Epidermal melanocyte (primary cell): ENCODE data around the gene KRTAP6-2.

ENCODE experiments used
- DNase-seq: peaks from one replicate; pipeline ENCODE4 v3.0.0; 2011; ENCODE audit warnings: low spot score; ENCODE audit not compliant: insufficient read length

KRTAP6-2 gene, protein sequence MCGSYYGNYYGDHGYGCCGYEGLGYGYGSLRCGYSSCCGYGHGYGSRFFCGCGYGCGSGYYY

DNA sequence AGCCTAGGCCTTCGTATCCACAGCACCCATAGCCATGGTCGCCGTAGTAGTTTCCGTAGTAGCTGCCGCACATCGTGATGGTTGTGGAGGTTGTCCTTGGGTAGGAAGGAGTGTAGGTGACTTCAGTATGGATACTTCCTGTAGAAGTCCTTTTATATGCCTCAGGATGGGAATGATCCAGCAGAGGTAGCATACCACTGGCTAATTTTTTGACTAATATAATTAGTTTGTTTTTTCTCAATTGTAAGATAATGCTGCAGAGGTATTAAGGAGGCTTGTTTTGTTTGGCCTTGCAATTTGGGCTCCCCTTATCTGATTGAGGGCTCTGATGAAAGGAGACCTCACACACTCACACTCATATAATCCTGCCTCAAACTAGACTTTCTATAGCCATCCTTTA is at the start of gene KRTAP6-2:
KRTAP6-2 (minus strand) TSS at position 101 of the 400 bp plus-strand sequence; CDS start at position 73, 28 bp downstream.
- no peak for DNase-seq

DNA sequence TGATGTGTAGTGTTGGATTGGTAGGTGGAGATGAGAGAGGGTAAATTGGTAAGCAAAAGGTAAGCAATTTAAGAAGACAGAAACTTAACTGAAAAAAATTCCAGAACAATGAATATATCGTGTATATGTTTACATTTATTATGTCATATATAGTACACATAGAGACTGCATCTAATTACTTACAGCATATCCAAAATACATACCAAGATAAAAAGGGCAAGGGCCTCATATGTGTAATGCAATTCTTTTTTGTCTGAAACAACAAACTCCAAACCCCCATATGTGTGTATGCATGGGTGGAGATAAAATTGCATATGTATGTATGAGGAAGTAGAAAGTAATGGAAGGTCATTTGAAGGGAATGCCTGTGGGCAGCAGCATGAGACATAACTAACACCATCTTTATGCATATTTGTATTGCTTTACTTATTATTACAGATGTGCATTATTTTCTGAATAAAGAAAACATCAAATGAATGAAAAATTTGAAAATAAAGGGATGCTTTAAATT is 48.3 kb upstream of the KRTAP6-2 start:
- no peak for DNase-seq

DNA sequence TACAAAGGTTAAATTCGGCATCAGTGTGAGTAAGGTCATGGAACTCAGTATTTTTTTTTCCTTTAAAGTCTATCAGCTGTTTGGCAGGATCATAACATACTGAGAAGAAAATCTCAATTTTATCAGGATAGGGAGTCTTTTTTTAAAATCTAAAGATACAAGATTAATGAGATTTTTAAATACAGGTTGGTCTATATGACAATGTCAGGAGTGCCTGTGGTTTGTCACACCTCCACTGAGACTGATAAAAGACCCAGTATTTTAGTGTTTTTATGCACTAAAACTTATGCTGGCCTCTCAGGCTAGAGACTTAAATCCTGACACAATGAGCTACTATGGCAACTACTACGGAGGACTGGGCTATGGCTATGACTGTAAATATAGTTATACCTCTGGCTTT is 43.9 kb upstream of the KRTAP6-2 start, which contains the start of gene KRTAP20-3:
KRTAP20-3 (plus strand) TSS at position 301 of the 400 bp plus-strand sequence.
- DNase-seq: no peak

DNA sequence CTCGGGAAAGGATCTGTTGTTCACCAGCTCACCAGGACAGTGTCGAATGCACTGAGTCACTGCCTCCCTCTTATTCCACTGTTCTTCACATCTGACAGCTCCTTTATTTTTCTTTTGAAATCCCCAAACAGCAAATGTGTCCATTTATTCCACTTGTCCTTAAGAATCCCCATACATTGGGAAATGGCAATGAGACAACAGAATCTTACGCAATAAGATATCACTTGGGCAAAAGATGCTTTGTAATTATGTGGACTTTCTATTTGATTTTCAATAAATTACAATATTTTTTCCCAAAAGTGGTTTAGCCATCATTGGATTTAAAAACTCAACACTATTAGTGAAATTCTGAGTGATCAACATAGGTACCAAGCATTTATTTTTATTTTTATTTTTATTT is 40.0 kb upstream of the KRTAP6-2 start:
- no peak for DNase-seq

DNA sequence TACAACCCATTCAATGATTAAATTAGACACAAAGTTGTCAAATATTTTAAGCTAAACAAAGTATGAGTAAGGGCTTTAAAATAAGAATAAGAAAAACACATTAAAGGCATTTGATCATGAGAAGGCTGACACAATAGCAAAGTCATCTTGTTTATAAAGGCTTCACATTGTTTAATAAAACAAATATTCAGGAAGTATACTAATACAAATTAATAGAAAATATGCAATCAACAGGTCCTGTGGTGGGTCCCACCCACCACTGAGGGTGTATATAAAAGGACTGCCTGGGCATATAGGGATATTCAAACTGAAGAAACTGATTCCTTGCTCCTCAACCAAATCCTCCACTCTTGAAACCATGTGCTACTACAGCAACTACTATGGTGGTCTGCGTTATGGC is 36.2 kb upstream of the KRTAP6-2 start, which contains the start of gene KRTAP20-2:
KRTAP20-2 (plus strand) TSS at position 301 of the 400 bp plus-strand sequence; CDS start at position 359, 58 bp downstream.
- DNase-seq: no peak

DNA sequence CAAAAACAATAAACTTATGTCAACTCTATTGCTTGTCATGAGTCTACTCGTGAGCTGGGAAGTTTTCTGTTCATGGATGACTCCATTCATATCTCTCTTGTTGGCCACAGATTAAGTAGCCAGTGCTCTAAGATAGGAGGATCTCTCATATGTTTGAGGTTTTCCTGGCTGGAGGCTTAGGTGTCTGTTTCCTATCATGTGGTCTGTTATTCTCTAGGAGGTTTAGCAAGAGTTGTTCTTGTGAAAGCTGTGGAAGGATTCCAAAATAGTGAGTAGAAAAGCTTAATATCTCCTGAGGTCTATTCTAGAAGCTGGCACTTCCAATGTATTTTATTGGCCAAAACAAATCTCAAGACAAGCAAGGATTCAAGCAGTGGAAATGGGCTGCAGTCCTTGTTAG is 30.5 kb upstream of the KRTAP6-2 start:
- no peak for DNase-seq

DNA sequence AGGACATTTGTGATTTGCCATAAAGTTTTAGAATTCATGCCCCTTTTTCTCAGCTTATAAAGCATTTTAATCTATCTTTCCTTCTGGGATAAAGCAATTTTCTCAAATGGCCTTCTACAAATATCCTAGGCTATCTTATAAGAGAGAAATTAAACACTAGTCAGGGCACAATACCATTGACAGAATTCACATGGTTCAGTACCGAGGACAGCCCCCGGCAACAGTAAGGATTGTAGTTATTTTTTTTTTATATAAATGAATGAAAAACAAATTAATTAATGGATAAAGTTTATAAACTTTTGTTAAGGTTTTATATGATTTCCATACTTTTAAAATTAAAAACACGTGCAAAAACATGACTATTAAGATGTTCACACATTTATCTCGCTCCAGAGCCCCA is 29.4 kb upstream of the KRTAP6-2 start:
- no peak for DNase-seq

DNA sequence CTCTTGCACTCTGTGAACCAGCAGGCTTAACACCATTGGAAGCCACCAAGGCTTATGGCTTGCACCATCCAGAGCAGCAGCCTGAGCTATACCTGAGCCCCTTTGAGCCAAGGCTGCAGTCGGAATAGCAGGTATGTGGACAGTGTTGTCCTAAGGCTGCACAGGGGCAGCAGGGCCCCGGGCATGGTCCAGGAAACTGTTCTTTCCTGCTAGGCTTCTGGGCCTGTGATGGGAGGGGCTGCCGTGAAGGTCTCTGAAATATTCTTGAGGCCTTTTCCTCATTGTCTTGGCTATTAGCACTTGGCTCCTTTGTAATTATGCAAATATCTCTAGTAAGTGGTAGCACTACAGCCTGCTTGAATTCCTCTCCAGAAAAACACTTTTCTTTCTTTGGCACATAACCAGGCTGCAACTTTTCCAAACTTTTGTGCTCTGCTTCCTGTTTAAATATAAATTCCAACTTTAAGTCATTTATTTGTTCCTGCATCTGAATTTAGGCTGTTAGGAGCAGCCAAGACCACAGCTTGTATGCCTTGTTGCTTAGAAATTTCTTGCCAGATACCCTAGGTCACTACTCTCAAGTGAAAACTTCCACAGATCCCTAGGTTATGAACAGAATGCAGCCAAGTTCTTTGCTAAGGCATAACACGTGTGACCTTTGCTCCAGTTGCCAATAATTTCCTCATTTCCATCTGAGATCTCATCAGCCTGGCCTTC is 26.9 kb upstream of the KRTAP6-2 start:
- DNase-seq: no peak

DNA sequence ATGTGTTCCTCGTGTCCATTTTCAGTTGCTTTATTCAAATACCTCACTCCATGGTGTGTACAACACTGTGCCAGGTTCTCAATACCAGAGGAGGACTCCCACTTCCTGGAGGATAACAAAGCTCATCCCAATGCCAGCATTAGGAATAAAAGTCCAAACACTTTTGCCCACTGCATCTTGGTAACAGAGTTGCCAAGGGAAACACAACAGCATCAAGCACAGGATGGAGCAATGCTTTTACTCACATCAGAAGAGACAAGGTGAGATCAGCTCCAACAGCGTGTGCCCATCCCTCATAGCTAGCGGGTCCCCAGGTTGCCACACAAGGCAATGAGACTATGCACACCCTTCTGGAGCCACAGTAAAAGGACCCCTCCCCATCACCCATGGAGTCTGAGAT is 24.7 kb upstream of the KRTAP6-2 start:
- no peak for DNase-seq

DNA sequence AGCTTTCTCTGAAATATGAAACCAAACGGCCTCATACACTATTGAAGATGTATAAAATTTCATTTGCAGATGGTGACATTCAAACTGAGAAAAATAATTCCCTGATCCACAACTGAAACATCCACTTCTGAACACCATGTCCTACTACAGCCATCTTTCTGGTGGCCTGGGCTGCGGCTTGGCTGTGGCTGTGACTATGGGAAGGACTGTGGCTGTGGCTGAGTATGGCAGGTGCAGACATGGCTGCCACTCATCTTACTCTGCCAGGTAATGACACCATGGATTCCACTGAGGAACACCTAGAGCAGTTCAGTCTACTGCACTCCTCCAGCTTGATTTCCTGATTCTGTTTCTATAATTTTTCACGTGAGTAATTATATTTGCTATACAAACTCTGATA is 21.8 kb upstream of the KRTAP6-2 start, which contains the start of gene KRTAP20-4:
KRTAP20-4 (plus strand) TSS at position 106 of the 400 bp plus-strand sequence.
- DNase-seq: no peak

DNA sequence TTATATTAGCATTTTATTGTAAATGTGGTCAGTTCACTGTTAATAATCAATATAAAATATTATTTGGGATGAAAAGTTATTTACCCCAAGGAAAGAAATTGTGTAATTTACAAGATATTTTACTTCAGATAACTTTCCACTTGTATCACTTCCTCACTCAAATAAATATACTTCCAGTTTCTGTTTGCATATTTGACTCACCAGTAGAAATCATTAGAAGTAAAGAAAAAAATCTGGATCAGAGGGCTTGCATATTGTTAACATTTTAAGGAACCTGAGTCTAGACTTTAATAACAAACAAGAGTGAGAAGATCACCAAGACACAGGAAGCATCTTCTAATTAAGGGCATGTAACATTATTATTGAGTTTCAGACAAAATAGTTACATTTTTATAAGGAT is 21.4 kb upstream of the KRTAP6-2 start:
- DNase-seq: no peak

DNA sequence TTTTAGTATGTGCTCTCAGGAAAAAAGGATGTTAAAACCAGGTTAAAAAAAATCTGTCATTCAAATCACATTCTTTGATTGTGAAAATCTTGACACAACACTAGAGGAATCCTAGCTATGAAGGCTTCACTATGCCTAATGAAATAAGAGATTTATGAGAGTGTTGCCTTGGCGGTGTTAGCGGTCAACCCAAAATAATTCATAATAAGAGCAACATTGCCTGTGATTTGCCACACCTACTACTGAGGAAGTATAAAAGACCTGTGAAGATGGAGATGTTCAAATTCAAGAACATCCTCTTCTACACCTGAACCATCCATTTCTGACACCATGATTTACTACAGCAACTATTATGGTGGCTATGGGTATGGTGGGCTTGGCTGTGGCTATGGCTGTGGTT is 17.4 kb upstream of the KRTAP6-2 start, which contains the start of gene KRTAP20-1:
KRTAP20-1 (plus strand) TSS at position 301 of the 400 bp plus-strand sequence; CDS start at position 331, 30 bp downstream.
- DNase-seq: no peak

DNA sequence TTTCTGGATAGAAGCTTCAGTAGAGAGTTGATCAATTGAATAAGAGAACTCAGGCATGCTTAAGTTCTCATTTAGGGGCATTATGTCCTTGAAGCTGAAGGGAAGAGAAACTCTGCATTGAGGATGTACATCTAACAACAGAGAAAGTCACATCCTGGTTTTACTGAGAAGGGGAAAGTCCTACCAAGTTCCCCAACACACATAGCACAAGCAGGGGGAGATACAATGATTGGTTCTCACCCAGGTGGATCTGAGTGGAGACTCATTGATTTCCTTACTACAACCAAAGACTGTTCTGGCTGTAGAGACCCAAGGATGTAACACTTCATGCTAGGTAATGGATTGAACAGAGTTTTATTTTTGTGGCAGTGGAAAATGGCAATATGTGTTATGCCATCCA is 16.5 kb upstream of the KRTAP6-2 start:
- no peak for DNase-seq

DNA sequence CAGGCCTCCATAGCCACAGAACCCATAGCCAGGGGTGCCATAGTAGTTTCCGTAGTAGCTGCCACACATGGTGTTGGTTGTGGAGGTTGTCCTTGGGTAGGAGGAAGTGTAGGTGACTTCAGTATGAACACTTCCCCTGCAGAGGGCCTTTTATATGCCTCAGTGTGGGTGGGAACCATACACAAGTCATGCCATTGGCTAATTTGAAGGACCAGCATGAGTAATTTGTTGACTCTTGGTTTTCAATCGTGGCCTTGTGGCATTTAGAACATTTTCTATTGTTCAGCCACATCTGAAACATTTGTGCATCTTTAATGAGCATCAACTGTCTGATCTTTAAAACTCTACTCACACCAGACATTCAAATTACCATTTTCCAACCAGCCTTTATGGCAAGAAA is 15.1 kb upstream of the KRTAP6-2 start, which contains the start of gene KRTAP6-1:
KRTAP6-1 (minus strand) TSS at position 95 of the 400 bp plus-strand sequence; CDS start at position 69, 26 bp downstream.
- no peak for DNase-seq

DNA sequence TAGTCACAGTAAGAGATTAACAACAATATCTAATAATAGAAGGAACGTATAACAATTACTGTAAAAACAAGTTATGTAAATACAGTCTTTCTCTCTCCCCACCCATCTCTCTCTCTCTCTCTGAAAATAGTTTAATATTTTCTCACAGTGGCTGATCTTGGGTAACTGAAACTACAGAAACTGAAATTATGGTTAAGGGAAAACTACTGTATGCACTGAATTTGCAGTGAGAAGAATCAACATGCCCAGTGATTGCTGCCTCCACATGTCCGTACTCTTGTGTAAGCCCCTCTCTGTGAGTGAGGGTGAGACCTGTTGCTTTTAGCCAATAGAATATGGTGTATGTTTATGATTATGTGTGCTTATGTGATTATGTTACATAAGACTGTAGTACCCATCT is 13.4 kb upstream of the KRTAP6-2 start:
- no peak for DNase-seq

DNA sequence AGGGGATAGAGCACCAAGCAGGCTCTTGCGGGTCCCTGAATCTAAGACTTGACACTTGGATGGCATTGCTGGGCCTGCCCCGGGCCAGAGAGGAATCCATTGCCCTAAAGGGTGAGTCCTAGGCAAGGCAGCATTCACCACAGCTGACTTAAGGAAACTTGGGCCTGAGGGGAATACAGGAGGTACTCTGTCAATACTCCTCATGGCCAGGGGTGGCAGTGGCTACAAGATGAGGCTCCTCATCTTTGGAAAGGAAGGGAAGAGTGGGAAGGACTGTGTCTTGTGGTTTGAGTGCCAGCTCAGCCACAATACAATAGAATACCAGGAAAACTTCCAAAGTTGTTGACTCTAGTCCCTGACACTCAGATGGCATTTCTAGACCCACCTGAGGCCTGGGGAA is 7.3 kb upstream of the KRTAP6-2 start:
- no peak for DNase-seq

DNA sequence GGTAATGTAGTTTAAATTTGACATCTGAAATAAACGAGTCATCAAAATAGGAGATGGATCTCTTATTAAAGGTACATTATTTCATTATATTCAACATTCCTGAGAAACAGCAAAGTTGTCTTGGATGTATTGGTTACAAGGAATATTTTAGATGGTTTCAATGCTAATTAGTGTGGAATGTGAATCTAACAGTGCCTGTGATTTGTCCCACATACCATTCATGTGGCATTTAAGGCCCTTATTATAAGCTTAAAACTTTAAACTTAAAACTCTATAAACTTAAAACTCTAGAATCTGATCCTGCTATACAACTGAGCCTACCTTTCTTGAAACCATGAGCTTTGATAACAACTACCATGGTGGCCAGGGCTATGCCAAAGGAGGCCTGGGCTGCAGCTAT is 2.1 kb upstream of the KRTAP6-2 start, which contains the start of gene KRTAP22-1:
KRTAP22-1 (plus strand) TSS at position 301 of the 400 bp plus-strand sequence.
- no peak for DNase-seq

DNA sequence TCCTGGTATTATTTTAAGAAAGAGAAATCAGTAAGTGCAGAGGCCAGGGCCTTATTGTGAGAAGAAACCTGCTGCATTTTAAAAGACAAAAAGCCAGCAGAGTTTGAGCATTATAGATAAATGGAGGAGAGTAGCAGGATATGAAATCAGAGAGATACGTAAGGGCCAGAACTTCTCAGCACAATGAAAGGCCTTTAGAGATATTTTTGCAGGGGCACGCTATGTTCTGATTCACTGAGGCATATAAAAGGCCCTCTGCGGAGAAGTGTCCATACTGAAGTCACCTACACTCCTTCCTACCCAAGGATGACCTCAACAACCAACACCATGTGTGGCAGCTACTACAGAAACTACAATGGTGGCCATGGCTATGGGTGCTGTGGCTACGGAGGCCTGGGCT is 6.6 kb downstream of the KRTAP6-2 start, which contains the start of gene KRTAP6-3:
KRTAP6-3 (plus strand) TSS at position 301 of the 400 bp plus-strand sequence; CDS start at position 307, 6 bp downstream.
- no peak for DNase-seq

DNA sequence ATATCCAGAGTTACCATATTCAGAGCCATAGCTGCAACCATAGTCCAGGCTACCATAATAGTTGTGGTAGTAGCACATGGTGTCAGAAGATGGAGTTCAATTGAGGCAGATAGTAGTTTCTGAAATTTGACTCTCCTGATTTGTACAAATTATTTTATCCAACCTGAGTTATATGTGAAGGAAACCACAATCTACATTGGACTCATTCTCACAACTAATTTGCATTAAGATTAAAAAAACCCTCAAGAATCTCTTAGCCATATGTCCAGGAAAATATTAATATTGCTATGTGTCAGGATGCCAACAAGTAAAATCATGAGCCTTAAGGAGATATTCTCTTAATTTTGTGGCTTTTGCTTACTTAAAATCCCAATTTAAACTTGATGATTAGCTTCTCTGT is 8.4 kb downstream of the KRTAP6-2 start, which contains the start of gene KRTAP22-2:
KRTAP22-2 (minus strand) TSS at position 101 of the 400 bp plus-strand sequence.
- DNase-seq: no peak

DNA sequence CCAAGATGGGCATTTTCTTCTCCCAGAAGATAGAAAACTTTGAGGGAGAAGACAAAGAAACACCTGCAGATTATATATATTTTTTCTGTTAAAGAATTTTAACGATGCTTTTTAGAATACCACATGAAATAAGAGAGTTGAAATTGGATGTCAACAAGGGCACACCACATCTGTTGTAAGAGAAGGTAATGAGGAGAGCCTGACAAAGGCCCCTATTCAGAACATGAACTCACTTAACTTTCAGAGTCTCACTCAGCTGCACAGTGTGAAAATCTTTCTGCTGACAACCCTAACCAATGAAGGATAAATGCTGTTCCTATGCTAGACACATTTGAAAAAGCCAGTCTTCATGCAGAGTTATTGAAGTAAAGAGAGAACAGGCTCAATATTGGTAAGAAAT is 15.8 kb downstream of the KRTAP6-2 start:
- DNase-seq: no peak

DNA sequence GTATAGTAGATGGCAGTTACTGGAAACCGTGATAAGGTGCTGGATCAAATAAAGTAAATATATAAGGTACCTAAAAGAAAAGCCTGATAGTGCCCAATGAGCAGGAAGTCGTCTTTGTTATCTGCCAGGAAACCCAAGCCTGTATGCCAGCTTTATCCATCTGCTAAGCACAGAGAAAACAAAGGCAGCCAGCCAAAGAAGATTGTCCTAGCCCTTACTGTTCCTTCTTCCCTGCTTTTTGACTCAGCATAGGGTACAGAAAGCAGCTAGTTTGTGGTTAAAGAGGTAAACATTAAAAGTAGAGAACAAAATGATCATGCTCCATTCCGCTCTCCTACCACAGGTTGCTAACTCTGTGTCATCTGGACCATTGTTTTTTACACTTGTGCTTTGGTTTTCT is 18.6 kb downstream of the KRTAP6-2 start:
- DNase-seq: no peak

DNA sequence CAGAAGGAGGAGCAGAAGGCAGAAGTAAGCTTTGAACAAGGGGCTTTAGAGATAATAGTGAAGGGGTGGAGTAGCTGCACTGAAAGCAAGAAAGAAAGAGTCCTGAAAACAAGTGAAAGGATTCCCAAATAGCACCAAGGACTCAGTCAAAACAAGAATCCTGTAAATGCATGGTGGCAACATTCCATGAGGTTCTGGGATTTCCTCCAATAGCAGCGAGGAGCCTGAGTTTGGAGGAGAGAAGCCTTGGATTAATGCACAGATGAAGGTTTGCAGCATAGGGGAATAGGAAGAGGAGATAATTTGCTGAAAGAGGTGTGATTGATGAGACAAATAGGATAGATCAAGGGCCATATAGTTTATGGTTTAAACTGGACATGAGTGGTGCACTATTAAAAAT is 19.4 kb downstream of the KRTAP6-2 start:
- DNase-seq: no peak
